HEK293T (cell line): ENCODE measurements around the gene THSD7A.

Source experiments
- CTCF ChIA-PET: fragments of 350-600 bp; formaldehyde crosslinking; extraction: SDS; loops from one replicate; lab custom pipeline; 2021; ENCODE audit warnings: antibody characterized with exemption, inconsistent platforms; lab: Yijun Ruan, JAX
- POLR2A ChIA-PET: fragments of 350-600 bp; formaldehyde crosslinking; extraction: SDS; loops from one replicate; lab custom pipeline; 2020; ENCODE audit warnings: antibody characterized with exemption, inconsistent platforms; lab: Yijun Ruan, JAX
- DNase-seq: peaks from one replicate; pipeline ENCODE4 v3.0.0; 2012; ENCODE audit warnings: mixed read lengths; ENCODE audit errors: extremely low spot score
- ARNT ChIP-seq: fragments of 450-650 bp; IDR thresholded peaks from 2 replicates; pipeline ENCODE4 v1.6.1; 2017; ENCODE audit warnings: mild to moderate bottlenecking
- BHLHE40 ChIP-seq: fragments of 450-650 bp; IDR thresholded peaks from 2 replicates; pipeline ENCODE4 v1.6.1; 2016; ENCODE audit warnings: mild to moderate bottlenecking, moderate library complexity, borderline replicate concordance
- CTBP1 ChIP-seq: fragments of 450-650 bp; IDR thresholded peaks from 2 replicates; pipeline ENCODE4 v1.6.1; 2016; ENCODE audit warnings: borderline replicate concordance
- ELF4 ChIP-seq: fragments of 450-650 bp; IDR thresholded peaks from 2 replicates; pipeline ENCODE4 v1.6.1; 2017; ENCODE audit warnings: antibody characterized with exemption
- FOXA1 ChIP-seq: fragments of 450-650 bp; IDR thresholded peaks from 2 replicates; pipeline ENCODE4 v1.6.1; 2016; ENCODE audit warnings: mild to moderate bottlenecking
- FOXK2 ChIP-seq: fragments of 450-650 bp; IDR thresholded peaks from 2 replicates; pipeline ENCODE4 v1.6.1; 2016; ENCODE audit warnings: mild to moderate bottlenecking
- FOXM1 ChIP-seq: fragments of 450-650 bp; IDR thresholded peaks from 2 replicates; pipeline ENCODE4 v1.6.1; 2017; ENCODE audit warnings: mild to moderate bottlenecking, borderline replicate concordance
- HDGF ChIP-seq: fragments of 450-650 bp; IDR thresholded peaks from 2 replicates; pipeline ENCODE4 v1.6.1; 2017; ENCODE audit warnings: antibody characterized with exemption, borderline replicate concordance
- L3MBTL2 ChIP-seq: fragments of 450-650 bp; conservative IDR thresholded peaks from 2 replicates; pipeline ENCODE4 v1.6.1; 2016; ENCODE audit warnings: mild to moderate bottlenecking
- LEF1 ChIP-seq: fragments of 450-650 bp; IDR thresholded peaks from 2 replicates; pipeline ENCODE4 v1.6.1; 2017; ENCODE audit warnings: mild to moderate bottlenecking, borderline replicate concordance
- NFRKB ChIP-seq: fragments of 450-650 bp; IDR thresholded peaks from 2 replicates; pipeline ENCODE4 v1.6.1; 2016; ENCODE audit warnings: mild to moderate bottlenecking, moderate library complexity
- SP1 ChIP-seq: fragments of 450-650 bp; IDR thresholded peaks from 2 replicates; pipeline ENCODE4 v1.6.1; 2017
- SUZ12 ChIP-seq: fragments of 450-650 bp; IDR thresholded peaks from 2 replicates; pipeline ENCODE4 v1.6.1; 2016; ENCODE audit warnings: mild to moderate bottlenecking
- TARDBP ChIP-seq: fragments of 450-650 bp; IDR thresholded peaks from 2 replicates; pipeline ENCODE4 v1.6.1; 2016
- ZNF384 ChIP-seq: fragments of 450-650 bp; IDR thresholded peaks from 2 replicates; pipeline ENCODE4 v1.6.1; 2016
- TF ChIP-seq, protein P1 (sequence below): fragments of 450-650 bp; IDR thresholded peaks from 2 replicates; pipeline ENCODE4 v1.6.1; 2016

Gene THSD7A

GRCh38 chr7:11831156-11831735 is 752 bp downstream of the THSD7A start:
- POLR2A ChIA-PET: no interaction called here
- TF ChIP-seq, protein P1, sequence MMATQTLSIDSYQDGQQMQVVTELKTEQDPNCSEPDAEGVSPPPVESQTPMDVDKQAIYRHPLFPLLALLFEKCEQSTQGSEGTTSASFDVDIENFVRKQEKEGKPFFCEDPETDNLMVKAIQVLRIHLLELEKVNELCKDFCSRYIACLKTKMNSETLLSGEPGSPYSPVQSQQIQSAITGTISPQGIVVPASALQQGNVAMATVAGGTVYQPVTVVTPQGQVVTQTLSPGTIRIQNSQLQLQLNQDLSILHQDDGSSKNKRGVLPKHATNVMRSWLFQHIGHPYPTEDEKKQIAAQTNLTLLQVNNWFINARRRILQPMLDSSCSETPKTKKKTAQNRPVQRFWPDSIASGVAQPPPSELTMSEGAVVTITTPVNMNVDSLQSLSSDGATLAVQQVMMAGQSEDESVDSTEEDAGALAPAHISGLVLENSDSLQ: no peak
- no peak for TF ChIP-seq CTBP1
- TF ChIP-seq HDGF: no peak
- no peak for TF ChIP-seq ZNF384
- TF ChIP-seq LEF1: no peak
- no peak for TF ChIP-seq SP1
- TF ChIP-seq FOXK2: no peak
- no peak for TF ChIP-seq BHLHE40
- TF ChIP-seq FOXA1: no peak
- no peak for TF ChIP-seq FOXM1
- no peak for TF ChIP-seq TARDBP
- TF ChIP-seq ELF4: no peak
- no peak for TF ChIP-seq L3MBTL2
- no peak for TF ChIP-seq ARNT
- no peak for TF ChIP-seq SUZ12
- TF ChIP-seq NFRKB: no peak
- CTCF ChIA-PET: interaction anchor here (0.7 to 1.5 kb wide), 2 partner anchors 13 to 16 kb away, joined by 3 to 5 read pairs; no protein-coding TSS in a partner anchor
- no peak for DNase-seq

- CTCF ChIA-PET: interaction anchor here (0.7 to 1.5 kb wide), 2 partner anchors 12 to 16 kb away, joined by 3 to 5 read pairs; no protein-coding TSS in a partner anchor
- TF ChIP-seq CTBP1: no peak
- no peak for TF ChIP-seq ARNT
- TF ChIP-seq NFRKB: no peak
- TF ChIP-seq, protein P1: 0 out of 2 replicates have a peak, but pooled peaks have one; percentile 3
- no peak for DNase-seq
These were observed 1.3 kb downstream of the THSD7A start for GRCh38 chr7:11830582-11831155.

GRCh38 chr7:11829954-11830353 is 2.0 kb downstream of the THSD7A start:
- no peak for TF ChIP-seq FOXA1
- TF ChIP-seq NFRKB: no peak
- TF ChIP-seq CTBP1: no peak
- no peak for TF ChIP-seq ZNF384
- TF ChIP-seq, protein P1: peak; percentile 87
- POLR2A ChIA-PET: no interaction called here
- no peak for DNase-seq
- CTCF ChIA-PET: interaction anchor here (1.5 kb wide), 1 partner anchor 11 kb away, joined by 5 read pairs; no protein-coding TSS in a partner anchor

More at GRCh38 chr7:11830582-11831155, 1.3 kb downstream of the THSD7A start:
- POLR2A ChIA-PET: no interaction called here

- ChIA-PET POLR2A (no interaction called here), CTCF (no interaction called here)
- no peak for DNase-seq
- TF ChIP-seq HDGF (no peak), CTBP1 (no peak), FOXK2 (no peak), ZNF384 (no peak), SP1 (no peak), ARNT (no peak), LEF1 (no peak), SUZ12 (no peak), BHLHE40 (no peak), FOXA1 (no peak), L3MBTL2 (no peak), ELF4 (no peak), NFRKB (no peak), FOXM1 (no peak), TARDBP (no peak)
- TF ChIP-seq, protein P1: no peak
These were observed 12.1 kb downstream of the THSD7A start for GRCh38 chr7:11819947-11820346.

DNA sequence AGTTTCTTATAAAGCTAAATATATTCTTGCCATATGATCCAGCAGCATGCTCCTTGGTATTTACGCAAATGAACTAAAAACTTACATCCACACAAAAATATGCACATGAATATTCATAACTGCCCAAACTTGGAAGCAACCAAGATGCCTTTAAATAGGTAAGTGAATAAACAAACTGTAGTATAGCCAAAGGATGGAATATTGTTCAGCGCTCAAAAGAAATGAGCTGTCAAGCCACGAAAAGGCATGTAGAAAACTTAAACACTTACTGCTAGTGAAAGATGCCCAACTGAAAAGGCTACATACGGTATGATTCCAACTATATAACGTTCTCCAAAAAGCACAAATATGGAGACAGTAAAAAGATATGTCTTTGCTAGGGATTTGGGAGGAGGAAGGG is 12.7 kb downstream of the THSD7A start:
- no peak for DNase-seq
- ChIA-PET POLR2A (no interaction called here), CTCF (no interaction called here)
- no peak for TF ChIP-seq BHLHE40
- TF ChIP-seq, protein P1: no peak
- TF ChIP-seq FOXK2: no peak
- TF ChIP-seq ZNF384: no peak
- TF ChIP-seq LEF1: no peak
- no peak for TF ChIP-seq ARNT
- no peak for TF ChIP-seq ELF4
- TF ChIP-seq NFRKB: no peak
- no peak for TF ChIP-seq FOXM1
- TF ChIP-seq SP1: no peak
- no peak for TF ChIP-seq CTBP1
- TF ChIP-seq TARDBP: no peak
- TF ChIP-seq HDGF: no peak
